Neural progenitor cell (in vitro differentiated cells): ENCODE results near the gene JPH2. TPM values are rescaled to one million over a fixed set of nuclear protein-coding genes. Genes with fewer than 3 reads are reported as not detected.

Experiments used
- DNase-seq: peaks from one replicate; pipeline ENCODE4 v3.0.0-alpha.2; 2016; ENCODE audit warnings: low spot score
- H2AFZ ChIP-seq: fragments of 200-600 bp; sonication (generic); replicated peaks from 2 replicates; pipeline ENCODE4 v1.6.1; 2016; ENCODE audit warnings: antibody characterized with exemption
- H3F3A ChIP-seq: fragments of 200-600 bp; sonication (generic); 2 replicates; pipeline ENCODE4 v1.6.1; 2016; ENCODE audit warnings: antibody characterized with exemption, low read depth
- H3K27ac ChIP-seq: fragments of 200-600 bp; sonication (generic); 2 replicates; pipeline ENCODE4 v1.5.1; 2016; ENCODE audit warnings: mild to moderate bottlenecking
- H3K27me3 ChIP-seq: fragments of 200-600 bp; sonication (generic); 2 replicates; pipeline ENCODE4 v1.6.1; 2016; ENCODE audit warnings: mild to moderate bottlenecking, moderate library complexity
- H3K36me3 ChIP-seq: fragments of 200-600 bp; sonication (generic); 2 replicates; pipeline ENCODE4 v1.5.1; 2016
- H3K4me1 ChIP-seq: fragments of 200-600 bp; sonication (generic); 2 replicates; pipeline ENCODE4 v1.6.1; 2016; ENCODE audit warnings: mixed run types
- H3K4me2 ChIP-seq: fragments of 200-600 bp; sonication (generic); 2 replicates; pipeline ENCODE4 v1.6.1; 2016
- H3K4me3 ChIP-seq: fragments of 200-600 bp; sonication (generic); 2 replicates; pipeline ENCODE4 v1.5.1; 2016
- H3K79me2 ChIP-seq: fragments of 200-600 bp; sonication (generic); 2 replicates; pipeline ENCODE4 v1.6.1; 2016; ENCODE audit warnings: low read depth
- H3K9ac ChIP-seq: fragments of 200-600 bp; sonication (generic); 2 replicates; pipeline ENCODE4 v1.6.1; 2016
- H3K9me3 ChIP-seq: fragments of 200-600 bp; sonication (generic); 2 replicates; pipeline ENCODE4 v1.5.1; 2016; ENCODE audit warnings: low read depth
- H4K20me1 ChIP-seq: fragments of 200-600 bp; sonication (generic); 2 replicates; pipeline ENCODE4 v1.6.1; 2016; ENCODE audit warnings: low read depth
- H3K27ac Mint-ChIP-seq: 3 replicates; pipeline ENCODE4 v1.8.0; 2021; ENCODE audit warnings: mixed read lengths
- H3K27me3 Mint-ChIP-seq: 2 replicates; pipeline ENCODE4 v1.8.0; 2022; ENCODE audit warnings: low read depth, mild to moderate bottlenecking, inconsistent platforms, moderate library complexity, mixed read lengths; ENCODE audit not compliant: insufficient read depth
- H3K36me3 Mint-ChIP-seq: 3 replicates; pipeline ENCODE4 v1.8.0; 2021; ENCODE audit warnings: mixed read lengths
- H3K4me1 Mint-ChIP-seq: 3 replicates; pipeline ENCODE4 v1.8.0; 2021; ENCODE audit warnings: mixed read lengths
- H3K4me3 Mint-ChIP-seq: 3 replicates; pipeline ENCODE4 v1.8.0; 2021; ENCODE audit warnings: mild to moderate bottlenecking, moderate library complexity, mixed read lengths
- H3K9me3 Mint-ChIP-seq: 3 replicates; pipeline ENCODE4 v1.8.0; 2020; ENCODE audit warnings: mixed read lengths
- EZH2 ChIP-seq: fragments of 200-600 bp; sonication (generic); IDR thresholded peaks from 2 replicates; pipeline ENCODE4 v1.6.1; 2017; ENCODE audit warnings: antibody characterized with exemption, mild to moderate bottlenecking, moderate library complexity
- EZH2phosphoT487 ChIP-seq: fragments of 200-600 bp; sonication (generic); IDR thresholded peaks from 2 replicates; pipeline ENCODE4 v1.6.1; 2017; ENCODE audit warnings: antibody characterized with exemption
- total RNA-seq: library from RNA; depleted of rRNA; stranded (reverse); fragments of >200 nt; gene quantifications from 2 replicates; pipeline ENCODE4 v1.2.3, GENCODE V29; 2015; ENCODE audit warnings: low replicate concordance
- TF ChIP-seq, protein P1 (sequence below): fragments of 200-600 bp; sonication (generic); IDR thresholded peaks from 2 replicates; pipeline ENCODE4 v1.5.1; 2017; ENCODE audit warnings: antibody characterized with exemption, mild to moderate bottlenecking

The JPH2 gene
- total RNA-seq, 1 donor from 2014 or later = not detected

DNA sequence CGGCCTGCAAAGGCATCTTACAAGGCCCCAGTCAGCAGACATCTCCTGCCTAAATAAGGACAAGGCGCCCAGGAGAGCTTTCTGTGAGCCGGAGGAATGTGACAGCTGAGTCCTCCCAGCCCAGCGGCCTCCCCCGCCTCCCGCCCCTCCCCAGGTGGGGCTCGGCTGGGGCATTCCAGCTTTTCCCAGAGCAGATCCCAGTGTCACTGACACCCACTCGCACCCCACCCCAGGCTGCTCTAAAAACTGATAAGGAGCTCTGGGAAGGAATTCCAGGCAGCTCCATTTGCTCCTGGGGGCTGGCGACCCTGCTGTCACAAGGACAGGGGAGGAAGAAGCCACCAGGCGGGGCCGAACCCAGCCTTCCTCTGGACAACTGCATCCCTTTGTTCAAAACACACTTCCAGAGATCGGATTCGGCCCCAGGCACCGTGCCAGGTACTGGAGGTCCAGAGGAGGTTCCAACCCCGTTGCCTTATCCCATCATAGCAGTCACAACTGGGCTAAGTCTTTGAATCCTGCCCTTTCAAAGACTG lies 49.7 kb downstream of the JPH2 start:
- Mint-ChIP-seq H3K4me1 (peaks cover 12% of the 10 kb centered on the region), H3K27ac (peak overlapping the region; percentile 50), H3K4me3 (no peak overlapping the region), H3K27me3 (peaks cover 2% of the 10 kb centered on the region), H3K9me3 (no peaks in the 10 kb centered on the region), H3K36me3 (no peaks in the 10 kb centered on the region)
- peak; percentile 82 for DNase-seq
- H4K20me1 ChIP-seq = no peaks in the 10 kb centered on the region
- H3K79me2 ChIP-seq = no peaks in the 10 kb centered on the region
- H3K27me3 ChIP-seq = no peaks in the 10 kb centered on the region
- peaks cover 26% of the 10 kb centered on the region for H3F3A ChIP-seq
- no peaks in the 10 kb centered on the region for H3K9me3 ChIP-seq
- H3K27ac ChIP-seq = peak overlapping the region; percentile 49
- peak overlapping the region; percentile 64 for H2AFZ ChIP-seq
- TF ChIP-seq EZH2 = no peak
- TF ChIP-seq, protein P1, sequence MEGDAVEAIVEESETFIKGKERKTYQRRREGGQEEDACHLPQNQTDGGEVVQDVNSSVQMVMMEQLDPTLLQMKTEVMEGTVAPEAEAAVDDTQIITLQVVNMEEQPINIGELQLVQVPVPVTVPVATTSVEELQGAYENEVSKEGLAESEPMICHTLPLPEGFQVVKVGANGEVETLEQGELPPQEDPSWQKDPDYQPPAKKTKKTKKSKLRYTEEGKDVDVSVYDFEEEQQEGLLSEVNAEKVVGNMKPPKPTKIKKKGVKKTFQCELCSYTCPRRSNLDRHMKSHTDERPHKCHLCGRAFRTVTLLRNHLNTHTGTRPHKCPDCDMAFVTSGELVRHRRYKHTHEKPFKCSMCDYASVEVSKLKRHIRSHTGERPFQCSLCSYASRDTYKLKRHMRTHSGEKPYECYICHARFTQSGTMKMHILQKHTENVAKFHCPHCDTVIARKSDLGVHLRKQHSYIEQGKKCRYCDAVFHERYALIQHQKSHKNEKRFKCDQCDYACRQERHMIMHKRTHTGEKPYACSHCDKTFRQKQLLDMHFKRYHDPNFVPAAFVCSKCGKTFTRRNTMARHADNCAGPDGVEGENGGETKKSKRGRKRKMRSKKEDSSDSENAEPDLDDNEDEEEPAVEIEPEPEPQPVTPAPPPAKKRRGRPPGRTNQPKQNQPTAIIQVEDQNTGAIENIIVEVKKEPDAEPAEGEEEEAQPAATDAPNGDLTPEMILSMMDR = no peak
- TF ChIP-seq EZH2phosphoT487 = no peak
- peak overlapping the region; percentile 66 for H3K4me2 ChIP-seq
- peak overlapping the region; percentile 11 for H3K4me3 ChIP-seq
- peaks cover 11% of the 10 kb centered on the region for H3K4me1 ChIP-seq
- H3K9ac ChIP-seq = no peak overlapping the region
- no peaks in the 10 kb centered on the region for H3K36me3 ChIP-seq

DNA sequence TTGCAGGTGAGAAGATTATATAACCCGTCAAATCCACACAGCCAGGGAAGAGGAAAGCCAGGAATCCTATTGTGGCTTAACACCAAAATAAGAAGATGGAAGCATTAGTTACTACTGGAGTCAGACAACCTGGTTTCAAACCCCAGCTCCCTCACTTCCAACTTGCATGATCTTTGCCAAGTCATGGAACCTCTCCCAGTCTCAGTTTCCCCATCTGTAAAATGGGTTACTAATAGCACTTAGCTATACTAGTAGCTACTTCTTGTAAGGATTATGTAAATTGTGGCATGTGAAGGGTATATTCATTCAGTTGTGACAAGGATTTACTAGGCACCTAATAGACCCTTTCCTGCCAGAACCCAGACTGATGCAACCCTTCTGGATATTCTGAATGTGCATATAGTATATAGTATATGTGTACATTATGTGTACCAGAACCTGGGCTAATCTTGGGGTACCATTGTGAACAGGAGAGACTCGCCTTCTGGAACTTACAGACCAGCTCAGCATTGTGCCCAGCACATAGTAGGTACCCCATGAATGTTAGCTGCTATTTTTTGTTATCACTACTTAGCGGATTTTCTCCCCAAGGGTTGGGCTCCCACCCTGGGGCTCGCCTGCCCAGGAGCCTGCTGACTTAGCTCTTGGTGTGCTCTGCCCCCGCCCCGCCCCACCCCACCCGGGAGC lies 50.3 kb downstream of the JPH2 start:
- peak overlapping the region; percentile 66 for H3K4me2 ChIP-seq
- H3K9me3 Mint-ChIP-seq = no peaks in the 10 kb centered on the region

DNA sequence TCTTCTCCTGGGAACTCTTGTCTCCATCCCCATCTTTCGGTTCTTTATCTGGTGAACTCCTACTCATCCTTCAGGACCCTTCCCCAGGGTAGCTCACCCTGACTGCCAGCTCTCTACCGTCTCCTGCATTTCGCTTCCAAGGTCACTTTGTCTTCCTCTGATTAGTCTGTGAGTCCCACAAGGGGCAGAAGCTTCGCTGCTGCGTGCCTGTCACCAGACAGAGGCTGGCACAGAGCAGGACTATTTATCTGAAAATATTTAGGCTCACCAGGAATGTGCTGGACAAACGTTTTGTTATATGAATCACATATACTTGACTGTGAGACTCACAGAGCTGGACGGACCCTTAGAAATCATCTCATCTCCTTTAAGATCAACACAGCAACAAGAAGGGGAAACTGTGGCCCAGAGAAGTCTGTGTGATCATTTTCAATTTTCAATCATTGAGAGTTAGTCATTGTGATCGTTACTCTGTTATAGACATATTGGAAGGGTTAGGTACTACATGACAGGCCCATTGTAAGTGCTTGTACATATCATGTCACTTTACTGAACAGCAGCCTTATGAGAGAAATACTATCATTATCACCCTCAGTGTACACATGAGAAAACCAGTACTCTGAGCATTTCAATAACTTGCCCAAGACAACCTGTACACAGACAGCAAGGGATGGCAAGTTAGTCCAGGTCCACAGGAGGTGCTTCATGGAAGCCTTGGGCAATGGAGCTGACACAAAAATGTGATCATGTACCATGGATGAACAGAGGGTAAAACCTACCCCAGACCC lies 51.4 kb downstream of the JPH2 start:
- Histone ChIP-seq H3K27me3 (no peaks in the 10 kb centered on the region), H2AFZ (no peak overlapping the region), H3K36me3 (no peaks in the 10 kb centered on the region), H3K27ac (no peak overlapping the region), H3K4me3 (no peak overlapping the region), H3K4me1 (peaks cover 11% of the 10 kb centered on the region), H3K79me2 (no peaks in the 10 kb centered on the region), H4K20me1 (no peaks in the 10 kb centered on the region), H3K9me3 (no peaks in the 10 kb centered on the region), H3K4me2 (no peak overlapping the region), H3F3A (peaks cover 26% of the 10 kb centered on the region), H3K9ac (no peak overlapping the region)
- TF ChIP-seq, protein P1 = no peak
- TF ChIP-seq EZH2phosphoT487 (no peak), EZH2 (no peak)
- no peak for DNase-seq
- Mint-ChIP-seq H3K9me3 (no peaks in the 10 kb centered on the region), H3K4me1 (peaks cover 6% of the 10 kb centered on the region), H3K27ac (no peak overlapping the region), H3K36me3 (no peaks in the 10 kb centered on the region), H3K27me3 (no peaks in the 10 kb centered on the region), H3K4me3 (no peak overlapping the region)

More for the DNA sequence above, 50.3 kb downstream of the JPH2 start:
- peaks cover 26% of the 10 kb centered on the region for H3F3A ChIP-seq
- no peak overlapping the region for H2AFZ ChIP-seq
- H3K36me3 ChIP-seq = no peaks in the 10 kb centered on the region
- H3K27me3 ChIP-seq = no peaks in the 10 kb centered on the region
- H3K9ac ChIP-seq = no peak overlapping the region
- TF ChIP-seq, protein P1 = no peak
- TF ChIP-seq EZH2 (no peak), EZH2phosphoT487 (no peak)
- Mint-ChIP-seq H3K4me1 (peaks cover 6% of the 10 kb centered on the region), H3K36me3 (no peaks in the 10 kb centered on the region), H3K27me3 (no peaks in the 10 kb centered on the region), H3K27ac (no peak overlapping the region), H3K4me3 (no peak overlapping the region)
- H3K4me3 ChIP-seq = no peak overlapping the region
- peaks cover 11% of the 10 kb centered on the region for H3K4me1 ChIP-seq
- DNase-seq = no peak
- H3K27ac ChIP-seq = no peak overlapping the region
- no peaks in the 10 kb centered on the region for H4K20me1 ChIP-seq
- no peaks in the 10 kb centered on the region for H3K9me3 ChIP-seq
- no peaks in the 10 kb centered on the region for H3K79me2 ChIP-seq
